Muscle of leg (tissue), 11 donors: Measurements from ENCODE around the gene SLC17A3. TPM values are rescaled to one million over a fixed set of nuclear protein-coding genes. Genes with fewer than 3 reads are reported as not detected.

Source experiments
- DNase-seq: peaks from one replicate; pipeline ENCODE4 v3.0.0; 2013
- H3K27ac ChIP-seq: one replicate; pipeline ENCODE4 v1.5.1; 2013; ENCODE audit warnings: mild to moderate bottlenecking, low read length, control low read depth
- H3K27me3 ChIP-seq: one replicate; pipeline ENCODE4 v1.6.1; 2013; ENCODE audit warnings: low read length; ENCODE audit not compliant: control insufficient read depth, insufficient read depth
- H3K36me3 ChIP-seq: one replicate; pipeline ENCODE4 v1.6.1; 2013; ENCODE audit warnings: low read length; ENCODE audit not compliant: control insufficient read depth, insufficient read depth
- H3K4me1 ChIP-seq: one replicate; pipeline ENCODE4 v1.6.1; 2013; ENCODE audit warnings: low read length; ENCODE audit not compliant: control insufficient read depth, insufficient read depth
- H3K4me3 ChIP-seq: one replicate; pipeline ENCODE4 v1.5.1; 2013; ENCODE audit warnings: low read length, control low read depth
- H3K9me3 ChIP-seq: replicated peaks from 2 replicates; pipeline ENCODE4 v1.6.1; 2013; ENCODE audit warnings: low read depth, low read length; ENCODE audit not compliant: control insufficient read depth
- WGBS: methylation state at CpG from one replicate; pipeline ENCODE4 v1.1.5; 2013; ENCODE audit warnings: missing lambda C conversion rate; ENCODE audit not compliant: insufficient coverage; 5-methylcytosine and 5-hydroxymethylcytosine counted together
- polyA plus RNA-seq, 8 donors: library from polyadenylated mRNA; unstranded; fragments of 120-200 nt; gene quantifications; one replicate each; pipeline versions ENCODE4 v1.2.1 to v1.2.3, GENCODE V29; 2013; ENCODE audit warnings: inconsistent platforms in 1 of 8, low replicate concordance in 1 of 8; ENCODE audit not compliant: insufficient read length in 8 of 8, insufficient read depth in 1 of 8
- total RNA-seq: library from RNA; stranded (reverse); fragments of 120-200 nt; gene quantifications from one replicate; pipeline ENCODE4 v1.2.4, GENCODE V29; 2013

The SLC17A3 gene
- total and polyA plus RNA-seq, 9 donors = 0.16 to 0.69 TPM; not detected in 7

DNA sequence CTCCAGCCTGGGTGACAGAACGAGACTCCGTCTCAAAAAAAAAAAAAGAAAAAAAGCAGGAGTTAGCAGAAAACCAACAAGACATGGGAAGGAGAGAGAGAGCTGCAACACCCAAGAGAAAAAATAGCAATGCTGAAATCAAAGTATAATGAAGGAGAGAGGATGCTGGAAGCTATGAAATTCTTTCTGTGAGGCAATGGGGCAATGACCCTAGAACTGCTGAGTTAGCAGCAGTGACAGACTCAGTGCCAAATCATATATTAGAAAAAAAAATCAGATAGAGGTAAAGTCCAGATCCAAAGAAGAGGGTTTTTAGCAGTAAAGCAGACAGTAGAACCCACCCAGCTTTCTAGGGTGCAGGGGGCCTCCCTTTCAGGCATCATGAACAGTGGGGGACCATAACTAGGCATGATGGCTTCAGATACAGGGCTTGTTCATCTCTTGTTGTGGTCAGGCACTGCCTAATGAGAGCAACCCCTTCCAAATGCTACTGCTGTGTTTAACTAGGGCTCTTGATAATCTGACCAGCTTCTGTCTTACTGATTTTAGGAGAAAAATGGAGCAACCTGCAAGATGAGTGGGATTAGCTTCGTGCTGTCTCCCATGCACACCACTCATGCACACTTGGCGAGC, 29.5 kb upstream of the SLC17A3 start:
- Histone ChIP-seq H3K4me3 (no peak overlapping the region), H3K9me3 (no peaks in the 10 kb centered on the region), H3K36me3 (no peaks in the 10 kb centered on the region), H3K27me3 (no peaks in the 10 kb centered on the region), H3K4me1 (no peaks in the 10 kb centered on the region), H3K27ac (no peak overlapping the region)
- WGBS = no CpG with 5 or more reads among the region's 4 CpGs
- DNase-seq = no peak

DNA sequence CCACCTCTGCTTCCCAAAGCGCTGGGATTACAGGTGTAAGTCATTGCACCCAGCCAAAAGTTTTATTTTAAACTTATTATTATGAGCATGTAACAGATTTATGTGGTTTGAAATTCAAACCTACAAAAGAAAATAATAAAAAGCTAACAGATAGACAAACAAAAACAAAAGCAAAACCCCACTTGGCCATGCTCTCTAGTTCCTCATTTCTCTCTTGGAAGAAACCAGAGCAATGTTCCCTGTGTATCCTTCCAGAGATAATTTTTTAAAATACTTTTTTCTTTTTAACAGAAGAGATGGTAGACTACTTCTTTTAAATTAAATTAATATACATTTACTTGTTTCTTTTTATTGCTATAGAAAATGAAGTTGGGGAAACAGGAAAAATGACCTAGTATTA, 28.0 kb upstream of the SLC17A3 start:
- Histone ChIP-seq H3K9me3 (no peaks in the 10 kb centered on the region), H3K27ac (no peak overlapping the region), H3K4me3 (no peak overlapping the region), H3K36me3 (no peaks in the 10 kb centered on the region), H3K27me3 (no peaks in the 10 kb centered on the region), H3K4me1 (no peaks in the 10 kb centered on the region)
- no CpG with 5 or more reads among the region's 1 CpG for WGBS
- DNase-seq = no peak

DNA sequence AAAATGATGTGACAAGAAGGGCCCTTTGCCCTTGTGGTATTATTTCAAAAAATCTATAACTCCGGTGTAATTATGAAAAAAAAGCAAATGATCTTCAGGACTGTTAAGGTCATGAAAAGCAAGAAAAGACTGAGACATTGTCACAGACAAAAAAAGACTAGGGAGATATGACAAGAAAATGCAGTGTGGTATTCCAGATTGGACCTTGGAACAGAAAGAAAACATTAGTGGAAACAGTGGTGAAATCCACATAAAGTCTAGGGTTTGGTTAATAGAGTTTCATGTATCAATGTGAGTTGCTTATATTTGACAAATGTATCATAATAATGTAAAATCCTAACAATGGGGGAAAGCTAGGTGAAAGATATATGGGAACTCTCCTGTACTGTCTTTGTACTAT, 26.8 kb upstream of the SLC17A3 start:
- Histone ChIP-seq H3K4me1 (no peaks in the 10 kb centered on the region), H3K36me3 (no peaks in the 10 kb centered on the region), H3K27ac (no peak overlapping the region), H3K4me3 (no peak overlapping the region), H3K27me3 (no peaks in the 10 kb centered on the region), H3K9me3 (no peaks in the 10 kb centered on the region)
- DNase-seq = no peak
- WGBS = no CpG with 5 or more reads among the region's 1 CpG

DNA sequence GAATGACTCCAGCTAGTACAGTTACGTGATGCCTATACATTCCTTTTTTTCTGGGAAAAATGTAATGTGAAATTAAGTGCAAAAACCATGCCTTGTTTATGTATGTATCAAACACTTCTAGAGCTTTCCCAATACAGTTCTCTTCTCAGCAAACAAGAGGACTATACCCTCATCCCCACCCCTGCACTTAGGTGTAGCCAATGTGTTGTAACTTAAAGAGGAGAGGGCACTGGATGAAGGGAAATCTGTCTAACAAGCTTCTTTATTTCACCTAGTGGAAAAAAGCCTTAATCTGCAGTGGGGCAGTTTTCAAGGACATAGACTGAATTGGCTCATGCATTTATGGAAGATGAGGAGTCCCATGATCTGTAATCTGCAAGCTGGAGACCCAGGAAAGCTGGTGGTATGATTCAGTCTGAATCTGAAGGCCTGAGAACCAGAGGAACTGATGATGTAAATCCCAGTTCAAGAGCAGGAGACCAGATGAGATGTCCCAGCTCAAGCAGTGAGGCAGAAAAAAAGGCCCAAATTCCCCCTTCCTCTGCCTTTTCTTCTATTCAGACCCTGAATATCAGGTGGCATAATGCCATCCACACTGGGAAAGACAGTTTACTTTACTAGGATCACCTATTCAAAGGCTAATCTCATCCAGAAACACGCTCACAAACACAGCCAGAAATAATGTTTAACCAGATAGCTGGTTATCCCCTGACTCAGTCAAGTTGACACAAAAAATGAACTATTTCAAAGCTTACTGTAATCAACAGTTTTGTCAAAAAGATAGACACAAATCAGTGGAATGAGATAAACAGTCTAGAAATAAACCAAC, 25.8 kb upstream of the SLC17A3 start:
- H3K9me3 ChIP-seq = no peaks in the 10 kb centered on the region
- no peaks in the 10 kb centered on the region for H3K27me3 ChIP-seq
- H3K27ac ChIP-seq = no peak overlapping the region
- H3K4me1 ChIP-seq = no peaks in the 10 kb centered on the region
- no peaks in the 10 kb centered on the region for H3K36me3 ChIP-seq
- no peak overlapping the region for H3K4me3 ChIP-seq
- 57% methylated on average over 1 of the region's 2 CpGs for WGBS
- DNase-seq = no peak

DNA sequence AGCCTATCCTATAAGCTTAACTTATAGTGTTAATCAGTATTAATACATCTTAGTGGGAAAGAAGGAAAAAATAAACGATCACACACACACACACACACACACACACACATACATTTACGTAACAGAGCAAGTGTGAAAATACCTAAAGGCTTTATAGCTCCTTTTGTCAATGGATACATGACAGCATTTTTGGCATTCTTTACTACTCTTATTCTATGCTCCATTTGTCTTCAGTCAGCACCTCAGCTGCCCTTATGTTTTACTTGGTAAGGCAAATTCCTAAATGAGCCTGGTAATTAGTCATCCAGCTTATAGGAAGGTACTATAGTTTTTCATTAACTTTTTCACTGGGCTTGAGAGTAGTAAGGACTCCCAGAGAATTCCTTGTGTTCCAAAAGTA, 25.1 kb upstream of the SLC17A3 start:
- no peak for DNase-seq
- no CpG with 5 or more reads among the region's 2 CpGs for WGBS

DNA sequence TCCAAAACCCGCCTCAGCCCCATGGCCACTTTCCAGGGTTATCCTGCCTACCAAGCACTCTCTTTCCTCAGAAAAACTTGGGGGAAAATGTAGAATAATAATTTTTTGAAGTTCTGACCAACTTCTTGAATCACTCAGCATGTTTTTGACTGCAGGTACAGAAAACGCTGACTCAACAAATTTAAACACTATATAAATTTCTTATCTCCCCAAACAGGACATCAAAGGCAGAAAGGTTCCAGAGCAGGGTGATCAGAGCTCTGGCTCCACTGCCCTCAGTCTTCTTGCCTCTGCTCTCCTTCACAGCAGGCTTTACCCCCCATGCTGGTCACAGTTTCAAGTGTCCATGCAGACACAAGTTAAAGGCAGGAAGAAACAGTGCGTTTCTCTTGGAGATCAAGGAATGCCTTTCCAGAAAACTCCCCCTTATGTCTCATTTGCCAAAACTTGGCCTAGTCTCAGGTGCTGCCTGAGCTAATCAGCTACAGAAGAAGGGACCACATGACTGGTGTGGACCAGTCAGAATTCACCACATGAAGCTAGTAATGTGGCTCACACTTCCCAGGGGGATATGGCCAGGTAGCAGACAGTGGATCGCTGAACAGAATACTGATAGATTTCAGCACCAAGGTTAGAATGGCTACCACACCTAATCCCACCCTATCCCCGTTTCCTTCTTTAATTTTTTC, 24.4 kb upstream of the SLC17A3 start:
- H3K27ac ChIP-seq = no peak overlapping the region
- 60% methylated on average over 1 of the region's 5 CpGs for WGBS
- H3K9me3 ChIP-seq = no peaks in the 10 kb centered on the region
- DNase-seq = no peak
- no peaks in the 10 kb centered on the region for H3K4me1 ChIP-seq
- no peaks in the 10 kb centered on the region for H3K36me3 ChIP-seq
- no peaks in the 10 kb centered on the region for H3K27me3 ChIP-seq
- H3K4me3 ChIP-seq = no peak overlapping the region

More for the DNA sequence above, 25.1 kb upstream of the SLC17A3 start:
- no peak overlapping the region for H3K4me3 ChIP-seq
- H3K36me3 ChIP-seq = no peaks in the 10 kb centered on the region
- H3K9me3 ChIP-seq = no peaks in the 10 kb centered on the region
- no peaks in the 10 kb centered on the region for H3K4me1 ChIP-seq
- H3K27ac ChIP-seq = no peak overlapping the region
- H3K27me3 ChIP-seq = no peaks in the 10 kb centered on the region

DNA sequence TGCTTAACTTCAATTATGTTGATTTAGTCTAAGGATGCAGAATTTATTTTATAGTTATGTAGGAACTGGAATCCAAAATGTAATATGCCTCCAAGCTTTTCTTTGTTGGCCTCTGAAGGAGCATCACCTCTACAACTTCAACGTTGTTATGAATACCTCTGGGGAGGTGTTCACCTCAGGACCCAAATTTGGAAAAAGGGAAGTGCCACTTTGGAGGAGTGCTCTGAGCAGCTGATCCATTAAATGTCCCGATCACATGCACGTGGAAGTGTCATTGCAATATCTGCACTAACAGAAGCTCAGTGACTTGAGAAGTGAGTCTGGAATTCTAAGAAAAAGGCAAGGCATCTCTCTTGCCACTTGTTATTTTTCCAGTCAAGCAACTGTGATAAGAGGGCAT, 22.2 kb upstream of the SLC17A3 start:
- WGBS = 100% methylated on average over 1 of the region's 3 CpGs
- no peak overlapping the region for H3K27ac ChIP-seq
- DNase-seq = no peak

DNA sequence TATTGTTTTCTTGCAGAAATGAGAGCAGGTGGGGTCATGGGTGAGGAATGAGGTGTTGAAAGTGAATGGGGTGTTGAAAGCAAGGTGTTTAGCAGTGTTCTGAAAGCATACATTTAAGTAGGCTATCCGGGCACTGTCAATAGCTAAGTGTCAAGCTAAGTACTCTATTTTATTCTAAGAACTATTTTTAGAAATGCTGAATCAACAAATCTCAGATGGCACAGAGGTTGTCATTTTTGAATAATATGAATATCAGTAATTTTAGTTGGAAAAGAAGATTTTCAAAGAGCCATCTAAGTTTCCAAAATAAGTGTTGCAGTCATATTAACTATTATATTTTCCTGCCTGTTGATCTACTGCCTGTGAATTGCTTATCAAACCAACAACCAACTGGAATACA, 21.7 kb upstream of the SLC17A3 start:
- Histone ChIP-seq H3K27me3 (no peaks in the 10 kb centered on the region), H3K4me1 (no peaks in the 10 kb centered on the region), H3K9me3 (no peaks in the 10 kb centered on the region), H3K36me3 (no peaks in the 10 kb centered on the region), H3K4me3 (no peak overlapping the region), H3K27ac (no peak overlapping the region)
- WGBS = no CpG with 5 or more reads among the region's 1 CpG
- no peak for DNase-seq

More for the DNA sequence above, 22.2 kb upstream of the SLC17A3 start:
- Histone ChIP-seq H3K9me3 (no peaks in the 10 kb centered on the region), H3K4me1 (no peaks in the 10 kb centered on the region), H3K36me3 (no peaks in the 10 kb centered on the region), H3K4me3 (no peak overlapping the region), H3K27me3 (no peaks in the 10 kb centered on the region)

DNA sequence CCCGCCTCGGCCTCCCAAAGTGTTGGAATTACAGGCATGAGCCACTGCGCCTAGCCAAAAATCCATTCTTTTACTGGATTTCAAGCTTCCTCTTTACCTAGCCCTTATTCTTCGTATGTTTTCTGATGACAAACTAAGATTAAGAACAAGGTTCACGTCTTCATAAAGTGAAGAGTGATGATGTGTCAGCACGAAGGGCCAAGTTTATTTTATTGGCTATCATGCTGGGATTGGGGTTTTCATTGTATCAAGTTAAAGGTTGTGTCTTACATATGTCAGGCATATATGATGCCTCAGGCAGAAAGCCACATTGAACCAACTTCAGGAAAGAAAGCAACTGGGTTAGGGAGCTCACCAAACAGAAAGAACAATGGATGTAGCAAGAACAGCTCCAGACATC, 19.7 kb upstream of the SLC17A3 start:
- Histone ChIP-seq H3K27ac (no peak overlapping the region), H3K9me3 (no peaks in the 10 kb centered on the region), H3K36me3 (no peaks in the 10 kb centered on the region), H3K27me3 (no peaks in the 10 kb centered on the region), H3K4me3 (no peak overlapping the region), H3K4me1 (no peaks in the 10 kb centered on the region)
- no peak for DNase-seq
- WGBS = 92% methylated on average over 3 of the region's 6 CpGs

DNA sequence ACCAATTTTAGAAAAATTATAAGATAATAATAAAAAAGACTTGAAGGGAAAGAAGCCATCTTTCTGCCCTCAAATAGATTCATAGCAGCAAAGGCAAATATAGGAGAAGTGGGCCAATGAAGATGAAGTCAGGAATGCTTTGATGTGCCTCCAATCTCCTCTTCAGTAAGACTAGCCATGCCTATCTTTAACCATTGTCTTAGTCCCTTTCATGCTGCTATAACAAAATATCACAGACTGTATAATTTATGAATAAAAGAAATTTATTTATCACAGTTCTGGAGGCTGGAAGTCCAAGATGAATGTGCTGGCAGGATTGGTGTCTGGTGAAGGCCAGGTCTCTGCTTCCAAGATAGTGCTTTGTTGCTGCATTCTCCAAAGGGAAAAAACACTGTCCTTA, 18.8 kb upstream of the SLC17A3 start:
- H3K9me3 ChIP-seq = no peaks in the 10 kb centered on the region
- no peaks in the 10 kb centered on the region for H3K4me1 ChIP-seq
- no peak for DNase-seq
- H3K27ac ChIP-seq = no peak overlapping the region
- no peaks in the 10 kb centered on the region for H3K27me3 ChIP-seq
- no peak overlapping the region for H3K4me3 ChIP-seq
- H3K36me3 ChIP-seq = no peaks in the 10 kb centered on the region
